ENCODE data around the gene SLC26A6. TPM values are rescaled to one million over a fixed set of nuclear protein-coding genes. Genes with fewer than 3 reads are reported as not detected.

SLC26A6 gene
- total RNA-seq, 1 donor from 2014 or later = 26.4 TPM

DNA sequence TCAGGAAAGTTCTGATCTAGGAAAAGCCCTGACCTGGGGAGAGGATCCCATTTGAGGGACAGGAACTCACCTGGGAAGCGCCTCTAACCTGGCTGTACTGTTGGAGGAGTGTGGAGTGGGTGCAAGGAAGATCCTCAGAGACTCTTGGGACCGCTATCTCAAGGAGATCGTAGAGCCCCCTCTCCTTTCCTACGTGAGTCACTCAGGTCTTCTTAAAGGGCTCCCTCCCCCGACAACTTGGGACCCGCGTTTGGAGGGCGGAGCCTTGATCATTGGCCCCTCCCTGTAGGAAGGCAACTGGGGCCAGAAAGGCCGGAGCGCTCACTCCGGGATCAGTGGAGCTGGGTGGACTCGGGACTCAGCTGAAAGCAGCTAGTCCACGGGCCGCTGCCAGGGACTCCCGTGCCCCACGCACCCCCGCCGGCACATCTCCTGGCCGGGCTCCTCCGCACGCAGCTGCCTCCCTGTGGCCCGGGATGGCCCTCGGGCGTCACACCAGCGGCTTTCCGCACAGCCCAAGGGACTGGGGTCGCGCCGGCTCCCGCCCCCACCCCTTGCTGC is 520 bp downstream of the SLC26A6 start:
- DNase-seq (ENCODE audit: extremely low read depth, low read depth, low spot score) = no peak

DNA sequence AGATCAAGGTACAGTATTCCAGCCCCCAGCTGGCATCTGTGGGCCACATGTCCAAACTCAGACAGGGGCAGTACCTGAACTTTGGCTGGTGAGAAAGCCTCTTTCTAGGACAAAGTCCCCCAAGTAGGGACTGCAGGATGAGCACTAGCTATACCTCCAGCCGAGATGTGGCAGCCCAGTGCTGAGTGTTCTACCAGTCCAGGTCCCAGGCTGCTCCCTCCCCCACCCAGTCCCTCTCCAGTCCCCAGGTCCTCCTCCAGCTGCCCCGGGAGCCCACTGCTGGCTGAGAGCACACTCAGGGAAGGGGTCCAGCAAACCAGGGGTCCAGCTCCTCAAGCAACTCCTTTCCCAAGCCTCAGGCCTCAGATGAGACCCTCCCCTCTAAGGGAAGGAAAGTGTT is 1.5 kb downstream of the SLC26A6 start:
- DNase-seq (ENCODE audit: extremely low read depth, low read depth, low spot score) = no peak

DNA sequence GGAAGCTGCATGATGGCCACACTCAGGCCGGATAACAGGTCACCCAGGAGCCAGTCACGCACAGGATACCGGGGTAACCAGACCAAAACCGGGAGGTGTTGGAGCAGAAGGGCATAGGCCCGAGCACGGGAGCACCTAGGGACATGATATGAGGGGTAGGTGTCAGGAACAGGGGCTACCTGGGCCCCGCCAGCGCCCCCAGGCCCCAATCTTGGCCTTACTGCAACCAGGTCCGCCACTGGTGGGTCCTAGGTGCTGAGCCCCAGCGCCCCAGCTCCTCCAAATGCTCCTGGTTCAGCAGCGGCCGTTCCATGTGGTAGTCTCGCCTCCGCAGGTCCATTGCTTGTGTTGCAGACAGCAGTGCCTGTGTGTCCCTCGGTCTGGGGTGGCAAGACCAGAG is 2.0 kb downstream of the SLC26A6 start:
- DNase-seq (ENCODE audit: extremely low read depth, low read depth, low spot score) = no peak

DNA sequence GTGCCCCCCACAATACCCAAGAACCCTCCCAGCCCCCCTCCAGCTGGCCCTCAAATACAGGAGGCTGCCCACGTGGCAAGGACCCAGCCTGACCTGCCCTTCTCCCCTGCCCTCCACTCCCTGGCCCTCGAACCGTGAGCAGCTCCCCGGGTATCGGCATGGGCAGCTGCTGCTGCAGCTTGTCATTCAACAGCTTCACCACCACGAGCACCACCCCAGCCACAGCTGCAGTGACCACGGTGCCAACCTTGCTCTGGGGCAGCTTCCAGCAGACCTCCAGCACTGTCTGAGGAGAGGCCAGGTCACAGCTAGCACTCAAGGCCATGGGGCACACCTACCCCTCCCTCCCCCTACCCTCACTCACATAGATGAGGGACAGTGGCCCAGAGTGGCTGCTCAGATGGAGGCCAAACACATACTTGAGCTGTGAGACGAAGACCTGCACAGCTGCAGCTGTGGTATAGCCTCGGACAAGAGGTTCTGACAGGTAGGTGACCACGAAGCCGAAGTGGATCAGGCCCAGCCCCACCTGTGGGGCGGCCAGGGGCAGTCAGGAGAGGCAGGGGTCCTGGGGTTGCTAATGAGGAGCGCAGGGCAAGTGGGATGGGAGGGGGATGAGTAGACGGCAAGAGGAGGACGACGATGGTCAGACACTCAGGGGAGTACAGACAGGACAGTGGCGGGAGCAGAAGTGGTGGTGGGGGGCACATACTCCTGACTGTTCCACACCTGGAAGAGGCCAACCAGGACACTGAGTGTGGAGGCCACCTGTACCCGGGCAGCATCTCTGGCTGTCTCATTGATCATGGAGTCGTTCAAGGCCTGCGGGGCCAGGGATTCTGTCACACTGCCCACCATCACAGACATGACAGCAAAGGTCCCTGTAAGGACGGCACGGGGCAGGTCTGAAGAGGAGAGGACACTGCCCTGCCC is 3.5 kb downstream of the SLC26A6 start:
- DNase-seq (ENCODE audit: extremely low read depth, low read depth, low spot score) = no peak

DNA sequence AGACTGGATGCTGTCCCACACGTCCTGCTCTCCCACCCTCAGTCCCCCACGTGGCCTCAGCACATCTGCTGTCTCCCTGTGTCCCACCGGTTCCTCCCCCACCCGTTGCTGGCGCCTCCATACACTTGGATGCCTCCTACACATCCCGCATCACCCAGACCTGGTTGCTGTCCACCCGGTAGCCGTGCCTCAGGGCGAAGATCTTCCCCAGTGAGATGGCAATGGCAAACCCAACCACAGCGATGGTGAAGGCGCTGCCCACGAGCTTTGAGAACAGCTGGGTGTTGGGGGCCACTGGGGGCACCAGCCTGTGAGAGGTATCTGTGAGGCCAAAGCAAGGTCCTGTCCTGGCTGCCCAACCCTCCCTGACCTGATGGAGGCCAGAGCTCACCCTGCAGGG is 4.4 kb downstream of the SLC26A6 start:
- DNase-seq (ENCODE audit: extremely low read depth, low read depth, low spot score) = no peak

DNA sequence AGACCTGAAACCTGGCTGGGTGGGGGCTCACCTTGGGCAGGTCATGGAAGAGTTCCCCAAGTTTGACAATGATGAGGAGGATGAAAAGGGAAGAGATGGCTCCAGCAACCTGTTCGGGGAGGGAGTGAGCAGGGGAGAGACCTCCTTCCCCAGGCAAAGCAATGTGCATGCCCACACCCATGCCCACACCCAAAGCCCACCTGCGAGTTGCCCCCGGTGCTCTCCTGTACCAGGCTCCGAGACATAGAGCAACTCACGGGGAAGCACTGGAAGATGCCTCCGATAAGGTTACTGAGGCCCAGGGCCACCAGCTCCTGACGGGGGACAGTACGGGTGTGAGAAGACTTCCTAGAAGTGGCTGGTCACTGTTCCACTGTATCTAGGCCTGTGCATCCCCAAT is 4.9 kb downstream of the SLC26A6 start:
- DNase-seq (ENCODE audit: extremely low read depth, low read depth, low spot score) = no peak

DNA sequence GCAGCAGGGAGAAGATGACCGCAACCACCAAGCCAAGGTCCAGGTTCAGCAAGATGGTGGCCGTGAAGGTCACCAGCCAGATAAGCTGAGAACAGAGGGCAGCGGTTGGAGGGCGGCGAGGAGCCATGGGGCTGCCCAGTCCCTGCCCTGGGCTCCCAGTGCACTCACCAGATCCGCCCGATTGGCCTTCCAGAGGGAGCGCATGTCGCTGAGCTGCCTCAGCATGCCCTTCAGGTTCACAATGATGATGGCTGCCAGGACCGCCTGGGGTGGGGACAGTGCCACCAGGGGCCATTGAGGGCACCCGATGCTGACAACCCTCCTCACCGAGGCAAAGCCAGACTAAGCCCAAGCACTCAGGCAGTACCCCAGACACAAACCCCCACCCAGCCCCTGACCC is 5.4 kb downstream of the SLC26A6 start:
- DNase-seq (ENCODE audit: extremely low read depth, low read depth, low spot score) = no peak

DNA sequence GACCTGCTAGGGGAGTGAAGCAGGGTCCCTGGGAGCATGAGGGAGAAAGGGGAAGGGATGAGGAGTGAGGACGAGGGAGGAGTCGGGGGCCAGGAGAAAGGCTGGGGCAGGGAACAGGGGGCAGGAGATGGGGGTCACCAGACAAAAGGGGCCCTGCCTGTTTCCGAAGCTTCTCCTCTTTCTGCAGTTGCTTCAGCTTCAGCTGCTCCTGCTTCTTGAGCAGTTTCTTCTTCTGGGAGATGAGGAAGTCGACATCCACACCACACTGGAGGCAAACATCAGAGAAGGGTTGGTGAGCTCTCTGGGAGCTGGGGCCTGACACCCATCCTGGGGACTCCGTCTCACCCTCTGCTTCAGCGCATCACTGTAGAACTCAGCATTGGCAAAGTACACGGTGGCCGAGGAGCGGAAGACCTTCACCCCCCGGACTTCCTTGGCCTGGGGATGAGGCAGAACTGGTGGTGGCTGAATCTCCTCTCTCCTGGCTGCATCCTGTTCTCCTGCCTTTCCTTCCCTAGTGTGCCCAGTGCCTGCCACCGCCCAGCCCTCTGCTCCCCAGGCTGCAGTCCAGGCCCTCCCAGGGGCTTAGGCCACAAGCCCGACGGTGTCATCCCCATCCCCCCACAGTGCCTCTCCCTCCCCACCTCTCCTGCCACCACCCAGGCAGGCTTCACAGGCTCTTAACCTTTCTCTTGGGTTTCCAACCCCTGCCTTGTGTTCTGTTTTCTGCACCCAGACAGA is 6.8 kb downstream of the SLC26A6 start:
- no peak for DNase-seq (ENCODE audit: extremely low read depth, low read depth, low spot score)

DNA sequence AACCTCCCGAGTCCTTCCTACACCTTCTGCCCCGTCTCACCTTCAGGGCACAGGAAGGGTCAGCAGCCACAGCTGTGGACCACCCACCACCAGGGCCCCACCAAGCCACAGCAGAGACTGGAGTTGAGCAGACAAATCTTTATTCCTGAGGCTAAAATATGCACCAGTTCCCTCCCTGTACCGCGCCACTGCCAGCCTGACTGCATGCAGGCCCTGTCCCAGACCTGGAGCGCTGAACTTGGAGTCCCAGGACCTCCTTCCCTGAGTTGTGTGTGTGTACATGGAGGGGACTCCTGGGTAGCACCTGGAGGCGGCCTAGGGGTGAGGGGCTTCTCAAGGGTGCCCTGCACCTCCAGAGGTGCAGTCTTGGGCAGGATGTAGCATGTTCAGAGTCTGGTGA is 9.7 kb downstream of the SLC26A6 start:
- no peak for DNase-seq (ENCODE audit: extremely low read depth, low read depth, low spot score)

DNA sequence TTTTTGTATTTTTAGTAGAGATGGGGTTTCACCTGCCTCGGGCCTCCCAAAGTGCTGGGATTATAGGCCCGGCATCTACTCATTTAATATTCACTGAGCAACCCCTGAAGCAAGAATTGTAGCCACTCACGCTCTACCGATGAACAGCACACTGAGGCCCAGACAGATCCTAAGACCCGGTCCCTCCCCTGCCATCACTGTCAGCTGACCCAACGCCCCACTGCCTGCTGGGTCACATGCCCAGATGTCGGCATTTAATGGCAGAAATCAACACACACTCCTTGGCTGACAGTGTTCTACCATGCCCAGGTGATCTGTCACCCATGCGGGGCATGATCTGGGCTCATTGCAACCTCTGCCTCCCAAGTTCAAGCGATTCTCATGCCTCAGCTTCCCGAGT is 10.5 kb downstream of the SLC26A6 start:
- DNase-seq (ENCODE audit: extremely low read depth, low read depth, low spot score) = no peak

DNA sequence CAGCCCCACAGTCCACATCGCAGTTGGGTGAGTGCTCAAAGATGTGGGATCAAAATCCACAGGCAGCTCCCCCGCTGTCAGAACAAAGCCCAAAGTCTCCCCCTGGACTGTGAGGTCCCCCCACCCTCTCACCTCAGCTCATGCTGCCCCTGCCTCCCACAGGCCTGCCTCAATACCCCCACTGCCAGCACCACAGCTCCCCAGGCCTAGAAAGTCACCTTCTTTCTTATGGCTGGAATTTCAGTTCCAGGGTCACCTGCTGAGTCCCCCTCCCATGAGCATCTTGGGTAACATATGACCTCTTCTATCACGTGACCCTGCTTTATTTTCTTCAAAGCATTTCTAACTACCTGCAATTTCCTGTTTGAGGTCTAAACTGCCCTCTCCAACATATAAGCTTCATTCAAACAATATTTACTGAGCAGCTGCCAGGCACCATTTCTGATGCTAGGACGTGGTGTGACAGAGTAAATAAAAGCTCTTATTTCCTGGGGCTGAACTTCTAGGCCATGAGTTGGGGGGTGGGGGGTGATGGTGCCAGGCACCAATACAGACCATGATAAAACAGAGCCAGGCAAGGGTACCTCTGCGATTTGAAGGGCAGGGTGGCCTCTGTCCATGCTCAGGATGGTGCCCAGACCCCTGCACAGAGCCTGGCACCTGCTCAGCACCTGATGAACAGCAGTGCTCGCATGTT is 11.3 kb downstream of the SLC26A6 start:
- no peak for DNase-seq (ENCODE audit: extremely low read depth, low read depth, low spot score)

DNA sequence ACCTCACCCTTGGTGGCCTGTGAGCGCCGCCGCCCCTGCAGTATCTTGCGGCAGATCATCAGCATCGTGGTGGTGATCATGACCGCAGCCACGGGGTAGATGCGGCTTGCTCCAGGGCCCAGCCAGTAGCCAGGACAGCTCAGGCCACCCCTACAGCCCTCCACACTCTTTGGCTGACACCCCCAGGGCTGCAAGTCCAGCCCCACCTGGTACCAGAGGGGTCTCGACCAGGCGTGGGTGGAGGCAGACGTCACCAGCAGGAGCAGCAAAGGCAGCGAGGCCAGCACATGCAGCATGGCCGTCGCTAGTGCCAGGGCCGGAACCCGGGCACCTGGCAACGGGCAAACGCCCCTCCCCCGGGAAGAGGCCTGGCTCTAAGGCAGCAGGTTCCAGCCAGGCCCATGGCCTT is 13.8 kb downstream of the SLC26A6 start, which contains the start of gene TMEM89:
Gene TMEM89 (minus strand): TSS at position 309 of the 409 bp plus-strand sequence. CDS start 13 bp downstream, at position 296.
- DNase-seq (ENCODE audit: extremely low read depth, low read depth, low spot score) = no peak

DNA sequence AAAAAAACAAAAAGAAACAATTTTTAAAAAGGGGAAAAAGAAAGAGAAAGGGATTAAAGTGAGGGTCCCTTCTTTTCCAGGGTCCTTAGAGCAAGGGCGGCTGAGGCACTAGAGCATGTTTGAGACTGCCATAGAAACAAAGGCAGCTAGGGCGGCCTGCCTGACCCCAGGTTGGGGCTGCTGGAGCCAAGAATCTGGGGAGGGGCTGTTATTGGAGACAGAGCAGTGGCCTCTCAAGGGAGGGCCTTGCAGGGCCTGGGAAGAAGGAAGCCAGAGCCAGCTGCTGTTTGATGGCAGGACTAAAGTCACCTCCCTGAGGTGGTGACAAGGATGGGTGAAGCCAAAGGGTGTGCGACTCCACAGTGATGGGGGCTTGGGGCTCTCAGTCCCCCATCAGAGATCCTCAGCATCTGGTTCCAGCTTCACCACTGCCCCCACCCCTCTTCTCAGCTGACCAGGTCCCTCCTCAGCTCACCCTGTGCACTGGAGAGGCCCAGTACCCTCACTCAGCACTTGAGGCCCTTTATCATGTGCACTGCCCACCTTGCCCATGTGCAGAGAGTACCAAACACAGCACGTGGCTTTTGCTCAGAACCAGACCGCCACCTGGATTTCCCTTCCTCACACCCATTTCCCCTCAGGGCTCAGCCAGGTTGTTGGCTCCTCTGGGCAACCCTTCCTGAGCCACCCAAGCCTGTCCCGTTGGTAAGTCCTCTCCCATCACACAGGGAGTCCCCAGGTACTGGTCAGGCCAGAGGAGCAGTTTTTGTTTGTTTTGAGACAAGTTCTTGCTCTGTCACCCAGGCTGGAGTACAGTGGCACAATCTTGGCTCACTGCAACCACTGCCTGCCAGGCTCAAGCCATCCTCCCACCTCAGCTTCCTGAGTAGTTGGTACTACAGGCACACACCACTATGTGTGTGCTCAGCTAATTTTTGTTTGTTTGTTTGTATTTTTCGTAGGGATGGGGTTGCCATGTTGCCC is 15.4 kb downstream of the SLC26A6 start:
- no peak for DNase-seq (ENCODE audit: extremely low read depth, low read depth, low spot score)

DNA sequence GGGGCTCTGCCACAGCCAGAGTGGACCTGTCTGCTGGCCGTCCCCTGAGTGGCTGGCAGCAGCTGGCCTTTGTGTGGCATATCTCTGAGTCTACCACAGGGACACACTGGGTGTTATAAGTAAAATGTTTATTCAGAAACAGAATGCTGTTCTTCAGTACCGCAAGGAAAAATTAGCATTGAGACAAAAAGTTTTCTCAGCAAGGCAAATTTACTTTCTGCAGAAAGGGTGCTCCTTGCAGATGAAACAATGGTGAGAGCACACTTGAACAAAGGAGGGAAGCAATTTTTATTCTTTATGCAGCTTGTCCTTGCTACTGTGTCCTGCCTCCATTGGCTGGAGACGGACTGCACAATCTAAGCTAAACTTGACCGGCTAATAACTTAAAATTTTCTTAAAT is 17.7 kb downstream of the SLC26A6 start:
- no peak for DNase-seq (ENCODE audit: extremely low read depth, low read depth, low spot score)

DNA sequence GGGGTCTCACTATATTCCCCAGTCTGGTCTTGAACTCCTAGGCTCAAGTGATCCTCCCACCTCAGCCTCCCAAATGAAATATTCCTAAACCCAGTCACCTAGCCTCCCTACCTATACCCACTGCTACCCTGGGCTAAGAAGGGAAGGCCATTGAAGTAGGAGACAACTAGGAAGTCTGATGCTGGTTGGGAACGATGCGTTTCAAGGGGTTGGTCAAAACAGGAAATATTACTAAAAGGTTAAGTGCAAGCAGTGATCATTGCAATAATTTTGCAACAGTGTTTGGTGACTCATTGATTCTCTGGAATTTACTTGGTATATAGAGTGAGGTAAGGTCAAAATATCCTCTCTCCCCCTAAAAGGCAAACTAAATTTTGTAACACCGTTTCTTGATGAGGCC is 21.2 kb downstream of the SLC26A6 start:
- DNase-seq (ENCODE audit: extremely low read depth, low read depth, low spot score) = no peak

DNA sequence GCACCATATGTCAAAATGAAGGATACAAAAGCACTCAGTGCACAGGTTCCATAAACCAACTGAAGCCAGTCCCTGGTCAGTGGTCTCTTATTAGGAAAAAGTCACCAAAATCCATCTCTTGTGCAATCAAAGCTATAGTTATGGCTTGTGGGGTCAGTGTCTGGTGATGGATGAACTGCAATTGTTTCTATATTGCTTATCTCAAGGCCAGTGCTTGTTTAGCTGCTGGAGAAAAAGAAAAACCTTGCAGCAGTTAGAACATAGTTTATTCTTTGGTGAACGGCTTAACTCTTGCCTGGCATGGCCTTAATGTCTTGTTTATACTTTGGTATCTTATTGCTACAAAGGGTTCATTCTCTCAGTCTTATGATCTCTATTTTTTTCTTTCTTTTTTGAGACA is 23.0 kb downstream of the SLC26A6 start:
- DNase-seq (ENCODE audit: extremely low read depth, low read depth, low spot score) = no peak

DNA sequence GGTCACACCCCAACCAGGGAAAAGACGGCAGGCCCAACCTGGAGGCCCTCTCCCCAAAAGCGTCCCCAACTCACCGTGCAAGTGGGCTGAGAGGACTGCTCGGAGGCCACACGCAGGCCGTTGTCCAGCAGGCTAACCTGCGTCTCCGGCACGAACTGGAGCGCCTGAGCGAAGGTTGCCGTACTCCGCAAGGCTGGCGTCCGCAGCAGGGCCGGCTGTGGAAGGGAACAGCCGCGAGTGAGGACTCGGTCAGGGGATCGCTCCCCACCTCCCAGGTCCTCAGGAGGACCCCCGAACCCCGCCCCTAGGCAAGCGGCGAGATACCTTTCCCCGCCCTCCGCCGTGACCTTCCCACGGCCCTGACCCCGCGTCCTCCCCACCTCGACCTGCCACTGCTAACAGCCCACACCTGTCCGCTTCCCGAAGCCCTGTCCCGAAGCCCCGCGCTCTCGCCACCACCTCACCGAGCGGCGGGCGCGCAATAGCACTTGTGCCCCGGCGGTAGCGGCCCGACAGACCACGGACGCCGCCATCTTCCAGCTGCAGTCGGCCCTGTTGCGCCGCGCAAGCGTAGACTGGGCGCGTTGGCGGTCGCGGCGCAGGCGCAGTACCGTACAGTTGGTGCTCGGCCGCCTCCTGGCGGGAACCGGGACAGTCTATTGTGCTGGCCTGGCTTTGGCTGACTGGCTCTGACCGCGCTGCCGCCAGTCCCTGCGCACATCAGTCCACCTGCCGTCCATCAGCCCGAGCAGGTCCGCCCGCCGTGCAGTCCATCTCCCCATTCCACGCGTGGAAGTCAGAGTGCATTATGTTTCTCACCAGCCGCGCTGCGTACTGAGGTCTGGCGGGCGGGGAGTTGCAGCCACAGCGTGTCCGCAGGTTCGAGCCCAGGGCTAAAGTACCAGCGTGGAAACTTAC is 25.9 kb downstream of the SLC26A6 start, which contains the start of gene UQCRC1:
Gene UQCRC1 (minus strand): TSS at position 559 of the 918 bp plus-strand sequence. CDS start 26 bp downstream, at position 533.
- peak; percentile 54 for DNase-seq (ENCODE audit: extremely low read depth, low read depth, low spot score)

DNA sequence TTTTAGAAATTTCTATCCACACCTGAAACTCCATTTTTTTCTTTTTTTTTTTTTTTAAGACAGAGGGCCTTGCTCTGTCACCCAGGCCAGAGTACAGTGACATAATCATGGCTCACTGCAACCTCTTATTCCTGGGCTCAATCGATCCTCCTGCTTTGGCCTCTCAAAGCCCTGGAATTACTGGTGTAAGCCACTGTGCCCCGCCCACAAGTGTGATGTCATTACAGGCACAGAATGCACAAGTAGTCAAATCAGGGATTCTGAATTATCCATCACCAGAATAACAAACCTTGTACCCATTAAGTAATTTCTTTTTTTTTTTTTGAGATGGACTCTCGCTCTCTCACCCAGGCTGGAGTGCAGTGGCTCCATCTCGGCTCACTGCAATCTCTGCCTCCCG is 27.7 kb downstream of the SLC26A6 start:
- no peak for DNase-seq (ENCODE audit: extremely low read depth, low read depth, low spot score)

DNA sequence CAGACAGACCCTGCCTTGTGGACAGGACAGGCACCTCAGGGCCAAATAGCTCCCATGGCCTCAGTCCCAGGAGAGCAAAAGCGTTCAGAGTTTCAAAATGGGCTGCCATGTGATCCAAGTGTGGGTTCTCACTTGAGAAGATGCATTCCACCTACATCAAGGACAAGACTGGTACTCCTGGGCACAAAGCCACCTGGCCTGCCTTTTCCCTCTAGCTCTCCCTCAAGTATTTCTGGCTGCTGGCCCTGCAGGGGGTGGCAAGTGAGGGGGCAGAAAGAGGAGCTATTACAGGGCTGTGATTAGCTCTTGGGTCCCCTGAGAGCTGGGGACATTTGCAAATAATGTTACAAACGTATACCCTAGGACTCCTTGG is 33.7 kb downstream of the SLC26A6 start:
- no peak for DNase-seq (ENCODE audit: extremely low read depth, low read depth, low spot score)
